Vagina (tissue), 2 donors: ENCODE data around the gene SGF29.

Experiments used
- CTCF ChIP-seq, 3 experiments: fragments of 450-650 bp in 2 of 3; fragments of 200-600 bp in 1 of 3; sonication (generic) in 1 of 3; IDR thresholded peaks; one replicate each; pipeline ENCODE4 v1.5.1; 2017 to 2019; ENCODE audit warnings: antibody characterized with exemption in 3 of 3, mild to moderate bottlenecking in 2 of 3, moderate library complexity in 2 of 3
- POLR2A ChIP-seq, 2 donors: fragments of 450-650 bp; IDR thresholded peaks; one replicate each; pipeline ENCODE4 v1.6.1; 2017; ENCODE audit warnings: antibody characterized with exemption in 2 of 2, mild to moderate bottlenecking in 2 of 2, moderate library complexity in 2 of 2
- POLR2AphosphoS5 ChIP-seq, 2 donors: sonication (generic); formaldehyde crosslinking; IDR thresholded peaks; one replicate each; pipeline ENCODE4 v1.9.0; 2017; ENCODE audit warnings: antibody characterized with exemption in 2 of 2, mild to moderate bottlenecking in 2 of 2, low read depth in 1 of 2; ENCODE audit not compliant: insufficient read depth in 1 of 2

GRCh38 chr16:28511801-28512789 is 41.6 kb upstream of the SGF29 start:
- TF ChIP-seq CTCF (IDR thresholded peaks at IDR 0.05) (no peak), POLR2A (IDR thresholded peaks at IDR 0.05) (no peak), POLR2AphosphoS5 (IDR thresholded peaks at IDR 0.05; ENCODE audit: insufficient read depth in 1 of 2, low read depth in 1 of 2) (no peak)
